HG02610 (cell line): ENCODE measurements around the gene CTRL.
"Not testable (repeated sequence)": the region's sequence is repeated elsewhere in the genome, so short reads cannot be mapped to it uniquely, and the experiment has no call there.

ENCODE experiments used
- ATAC-seq: cut with Tn5 transposase; IDR thresholded peaks from one replicate; pipeline ENCODE4 v1.9.1; 2021; ENCODE audit warnings: mild to moderate bottlenecking, moderate library complexity; ENCODE audit not compliant: unreplicated experiment

The CTRL gene

GRCh38 chr16:67927131-67927941 is 4.3 kb downstream of the CTRL start:
- ATAC-seq: no peak

- no peak for ATAC-seq
Measured at GRCh38 chr16:67926181-67926750, 5.4 kb downstream of the CTRL start.

- ATAC-seq: no peak
Measured at GRCh38 chr16:67924140-67924906, 7.3 kb downstream of the CTRL start.

- no peak for ATAC-seq
Measured at GRCh38 chr16:67923414-67924116, 8.1 kb downstream of the CTRL start.

- ATAC-seq: no peak
Measured at GRCh38 chr16:67922740-67923139, 8.9 kb downstream of the CTRL start.

GRCh38 chr16:67922221-67922620 is 9.4 kb downstream of the CTRL start:
- no peak for ATAC-seq

GRCh38 chr16:67919622-67920221 is 11.9 kb downstream of the CTRL start:
- no peak for ATAC-seq

- no peak for ATAC-seq
Measured at GRCh38 chr16:67917852-67918236, 13.8 kb downstream of the CTRL start.

GRCh38 chr16:67917140-67917851 is 14.4 kb downstream of the CTRL start:
- no peak for ATAC-seq

- no peak for ATAC-seq
Measured at GRCh38 chr16:67915831-67916723, 15.6 kb downstream of the CTRL start.

GRCh38 chr16:67915496-67915769 is 16.2 kb downstream of the CTRL start:
- ATAC-seq: not testable (repeated sequence)

- no peak for ATAC-seq
Measured at GRCh38 chr16:67914758-67915495, 16.7 kb downstream of the CTRL start.

- ATAC-seq: peak; percentile 45
Measured at GRCh38 chr16:67910158-67910557, 21.5 kb downstream of the CTRL start.

GRCh38 chr16:67909056-67909742 is 22.5 kb downstream of the CTRL start:
- ATAC-seq: no peak

- no peak for ATAC-seq
Measured at GRCh38 chr16:67907397-67908180, 24.1 kb downstream of the CTRL start.

GRCh38 chr16:67902831-67903230 is 28.8 kb downstream of the CTRL start:
- no peak for ATAC-seq

GRCh38 chr16:67901734-67902133 is 29.9 kb downstream of the CTRL start:
- ATAC-seq: no peak
